GM13977 (cell line): ENCODE data around the gene MAN2B2.

Experiments
- DNase-seq: peaks from one replicate; pipeline ENCODE4 v3.0.0; 2012; ENCODE audit warnings: low spot score
- in situ Hi-C: fragments of 300-500 bp; cut with MboI; formaldehyde crosslinking; loops from one replicate; pipeline ENCODE4 v1.12.0; 2022; ENCODE audit warnings: low sequenced_read_pairs, low pct_unique_long_range_greater_than_20kb, mixed read lengths, inconsistent platforms; ENCODE audit not compliant: unreplicated experiment
- TF ChIP-seq, protein P1 (sequence below): IDR thresholded peaks from 2 replicates; pipeline ENCODE4 v1.5.1; 2012; ENCODE audit warnings: mild to moderate bottlenecking, control low read depth; ENCODE audit not compliant: insufficient read depth; ENCODE audit errors: extremely low read depth, missing control alignments

The MAN2B2 gene

DNA sequence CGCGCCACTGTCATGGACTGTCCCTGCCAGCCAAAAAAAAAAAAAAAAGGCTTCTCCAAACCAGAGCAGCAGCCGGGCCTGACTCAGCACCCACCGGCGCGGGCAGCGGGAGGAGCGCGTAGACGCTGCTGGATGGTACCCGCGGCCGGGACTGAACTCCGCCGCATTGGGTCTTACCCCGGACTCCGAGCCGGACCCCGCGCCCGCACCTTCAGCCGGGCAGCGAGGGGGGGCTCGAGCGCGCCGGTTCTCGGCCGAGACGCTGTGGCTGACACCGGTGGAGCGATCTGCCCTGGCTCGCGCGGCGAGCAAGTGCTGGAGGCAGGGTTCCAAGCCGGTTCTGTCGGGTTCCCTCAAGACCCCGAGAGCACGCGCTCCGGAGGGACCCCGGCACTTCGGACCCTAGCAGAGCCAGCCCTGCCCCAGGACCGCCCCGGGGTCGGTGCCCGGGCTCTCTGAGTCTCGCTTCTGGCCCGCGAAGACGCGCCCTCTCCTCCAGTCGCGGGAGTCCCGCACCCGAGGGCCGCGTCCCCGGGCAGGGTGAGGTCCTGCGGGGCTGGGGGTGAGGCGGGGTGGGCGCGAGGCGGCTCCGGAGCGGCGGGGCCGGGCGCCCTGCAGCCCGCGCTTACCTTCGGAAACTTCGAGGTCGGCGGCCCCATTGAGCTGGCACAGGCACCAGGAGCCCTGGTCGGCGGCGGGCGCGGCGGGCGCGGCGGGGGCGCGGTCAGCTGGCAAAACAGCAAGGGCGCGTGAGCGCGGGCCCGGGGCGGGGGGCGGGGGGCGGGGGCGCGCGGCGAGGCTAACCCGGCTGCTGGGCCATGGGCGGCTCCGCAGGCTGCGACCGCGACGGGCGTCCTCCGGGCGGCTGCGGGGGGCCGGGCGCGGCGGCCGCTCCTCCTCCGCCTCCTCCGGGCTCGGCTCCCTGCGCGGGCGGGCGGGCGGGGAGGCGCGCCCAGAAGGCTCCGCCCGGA is 11.8 kb upstream of the MAN2B2 start:
- in situ Hi-C loops, result no loop called here
- TF ChIP-seq, protein P1, sequence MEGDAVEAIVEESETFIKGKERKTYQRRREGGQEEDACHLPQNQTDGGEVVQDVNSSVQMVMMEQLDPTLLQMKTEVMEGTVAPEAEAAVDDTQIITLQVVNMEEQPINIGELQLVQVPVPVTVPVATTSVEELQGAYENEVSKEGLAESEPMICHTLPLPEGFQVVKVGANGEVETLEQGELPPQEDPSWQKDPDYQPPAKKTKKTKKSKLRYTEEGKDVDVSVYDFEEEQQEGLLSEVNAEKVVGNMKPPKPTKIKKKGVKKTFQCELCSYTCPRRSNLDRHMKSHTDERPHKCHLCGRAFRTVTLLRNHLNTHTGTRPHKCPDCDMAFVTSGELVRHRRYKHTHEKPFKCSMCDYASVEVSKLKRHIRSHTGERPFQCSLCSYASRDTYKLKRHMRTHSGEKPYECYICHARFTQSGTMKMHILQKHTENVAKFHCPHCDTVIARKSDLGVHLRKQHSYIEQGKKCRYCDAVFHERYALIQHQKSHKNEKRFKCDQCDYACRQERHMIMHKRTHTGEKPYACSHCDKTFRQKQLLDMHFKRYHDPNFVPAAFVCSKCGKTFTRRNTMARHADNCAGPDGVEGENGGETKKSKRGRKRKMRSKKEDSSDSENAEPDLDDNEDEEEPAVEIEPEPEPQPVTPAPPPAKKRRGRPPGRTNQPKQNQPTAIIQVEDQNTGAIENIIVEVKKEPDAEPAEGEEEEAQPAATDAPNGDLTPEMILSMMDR, result no peak
- peak; percentile 49 for DNase-seq

DNA sequence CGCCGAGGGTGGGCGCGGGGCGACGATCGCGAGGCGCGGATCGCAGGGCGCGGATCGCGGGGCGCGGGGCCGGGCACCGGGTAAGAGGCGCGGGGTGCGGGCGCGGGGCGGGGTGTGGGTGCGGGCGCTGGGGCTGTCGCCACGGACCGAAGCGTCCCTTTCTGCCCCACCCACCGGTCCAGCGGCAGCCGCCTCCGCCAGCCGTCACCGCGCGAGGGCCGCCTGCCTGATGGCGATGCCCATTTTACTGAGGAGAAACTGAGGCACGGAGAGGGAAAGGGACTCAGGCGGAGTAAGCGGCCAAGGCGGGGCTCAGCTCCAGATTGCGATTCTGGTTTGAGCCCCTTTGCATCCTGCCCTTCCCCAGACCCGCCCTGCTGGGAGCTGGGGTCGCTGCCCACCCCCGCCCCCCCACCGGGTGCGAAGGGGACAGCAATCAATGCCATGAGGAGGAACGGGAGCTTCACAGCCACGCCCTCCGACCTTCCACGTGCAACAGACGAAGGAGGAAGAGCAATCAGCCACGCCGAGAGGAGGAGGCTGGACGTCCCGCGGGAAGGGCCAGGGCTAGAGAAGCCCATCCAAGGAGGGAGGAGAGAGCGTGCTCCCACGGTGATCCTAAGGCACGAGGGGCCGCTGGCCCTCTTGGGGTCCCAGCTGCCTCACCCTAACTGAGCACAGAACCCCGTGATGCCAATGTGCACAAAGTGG is 10.9 kb upstream of the MAN2B2 start:
- TF ChIP-seq, protein P1, result no peak
- in situ Hi-C loops, result no loop called here
- no peak for DNase-seq

DNA sequence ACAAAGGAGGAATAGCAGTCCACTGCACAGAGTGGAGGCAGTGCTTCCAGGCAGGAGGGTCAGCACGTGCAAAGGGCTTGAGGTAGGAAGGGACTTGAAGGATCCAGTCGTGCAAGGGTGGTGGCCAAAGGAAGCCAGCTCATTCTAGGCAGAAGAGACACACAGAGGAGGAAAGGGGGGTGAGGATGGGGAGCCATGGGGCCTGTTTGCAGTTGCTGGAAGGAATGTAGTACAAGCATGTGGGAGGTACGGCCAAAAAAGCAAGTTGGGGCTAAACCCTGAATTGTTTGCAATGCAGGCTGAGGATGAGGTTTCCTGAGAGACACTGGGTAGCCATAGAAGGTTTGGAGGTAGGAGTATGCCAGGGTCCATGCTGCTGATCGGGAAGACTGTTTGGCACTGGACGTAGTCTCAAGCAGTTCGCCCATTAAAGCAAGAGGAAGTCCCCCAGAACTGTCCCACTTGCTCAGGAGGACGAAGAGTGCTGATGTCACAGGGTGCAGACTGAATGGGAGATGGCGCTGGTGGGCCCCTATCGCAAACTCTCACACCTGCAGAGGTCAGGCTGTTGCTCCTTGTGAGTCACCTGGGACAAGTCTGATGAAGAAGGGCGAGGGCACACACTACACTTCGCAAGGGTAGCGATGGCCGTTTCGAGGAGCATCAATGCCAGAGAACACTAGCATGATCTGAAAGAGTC is 9.1 kb upstream of the MAN2B2 start:
- TF ChIP-seq, protein P1, result no peak
- in situ Hi-C loops, result no loop called here
- no peak for DNase-seq

DNA sequence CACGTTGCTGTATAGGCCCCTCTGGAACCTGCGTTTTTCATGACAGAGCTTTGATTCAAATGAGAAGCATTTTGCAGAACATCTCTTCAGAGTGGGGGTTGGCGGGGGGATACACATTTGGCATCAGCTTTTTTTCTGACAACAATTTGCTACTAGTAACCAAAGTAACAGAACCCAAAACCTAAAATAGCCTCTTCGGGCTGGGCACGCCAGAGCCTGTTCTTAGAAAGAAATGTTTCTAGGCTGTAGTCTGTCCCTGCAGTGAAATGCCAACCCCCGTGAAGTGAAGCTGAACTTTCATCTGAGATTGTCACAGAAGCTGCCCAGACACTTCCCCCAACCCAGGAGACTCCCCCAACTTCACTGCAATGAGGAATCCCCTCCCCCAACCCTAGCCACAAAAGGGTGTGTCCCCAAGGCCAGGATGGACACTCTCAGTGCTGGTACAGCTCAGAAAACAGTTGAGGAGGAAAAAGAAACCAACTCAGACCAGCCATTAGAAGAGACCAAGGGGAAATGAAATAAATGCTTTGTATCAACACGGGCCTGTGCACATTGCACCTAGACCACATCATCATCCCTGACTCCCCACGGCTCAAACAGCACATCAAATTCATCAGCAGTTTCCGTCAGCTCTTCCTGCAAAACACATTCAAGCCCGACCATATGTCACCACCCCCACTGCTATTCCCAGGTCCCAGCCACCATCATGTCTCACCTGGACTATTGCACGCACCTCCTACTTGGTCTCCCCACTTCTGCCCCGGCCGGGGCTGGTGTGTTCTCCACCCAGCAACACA is 8.4 kb upstream of the MAN2B2 start:
- TF ChIP-seq, protein P1, result no peak

DNA sequence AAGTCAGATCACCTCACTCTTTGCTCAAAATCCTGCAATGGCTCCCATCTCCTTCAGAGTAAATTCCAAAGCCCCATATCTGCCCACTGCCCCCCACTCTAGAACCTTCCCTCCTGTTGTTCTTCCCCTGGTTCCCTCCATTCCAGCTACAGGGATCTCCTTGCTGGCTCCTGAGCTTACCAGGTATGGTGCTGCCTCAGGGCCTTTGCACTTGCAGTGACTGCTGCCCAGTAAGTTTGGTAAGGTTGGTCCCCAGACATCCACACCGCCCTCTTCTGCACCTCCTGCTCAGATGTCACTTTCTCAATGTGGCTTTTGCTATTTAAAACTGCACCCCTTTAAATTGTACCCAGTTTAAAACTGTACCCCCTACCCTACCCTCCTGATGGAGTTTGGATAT is 7.8 kb upstream of the MAN2B2 start:
- no peak for DNase-seq
- TF ChIP-seq, protein P1, result no peak
- in situ Hi-C loops, result no loop called here

More for the DNA sequence above, 8.4 kb upstream of the MAN2B2 start:
- no peak for DNase-seq
- in situ Hi-C loops, result no loop called here
